Ishikawa (cell line): ENCODE data around the gene LY6G5B.

ENCODE experiments used
- CEBPB ChIP-seq: IDR thresholded peaks from 2 replicates; pipeline ENCODE4 v1.6.1; 2012
- FOXM1 ChIP-seq: IDR thresholded peaks from 2 replicates; pipeline ENCODE4 v1.6.1; 2012; ENCODE audit warnings: low read depth, borderline replicate concordance
- NFIC ChIP-seq: IDR thresholded peaks from 2 replicates; pipeline ENCODE4 v1.6.1; 2012
- REST ChIP-seq: IDR thresholded peaks from 2 replicates; pipeline ENCODE4 v1.6.1; 2012; ENCODE audit warnings: low read depth, mild to moderate bottlenecking
- TAF1 ChIP-seq: IDR thresholded peaks from 2 replicates; pipeline ENCODE4 v1.6.1; 2012; ENCODE audit warnings: low read depth, mild to moderate bottlenecking
- TEAD4 ChIP-seq: IDR thresholded peaks from 2 replicates; pipeline ENCODE4 v1.6.1; 2012
- TF ChIP-seq, protein P1 (sequence below): IDR thresholded peaks from 2 replicates; pipeline ENCODE4 v1.6.1; 2012

DNA sequence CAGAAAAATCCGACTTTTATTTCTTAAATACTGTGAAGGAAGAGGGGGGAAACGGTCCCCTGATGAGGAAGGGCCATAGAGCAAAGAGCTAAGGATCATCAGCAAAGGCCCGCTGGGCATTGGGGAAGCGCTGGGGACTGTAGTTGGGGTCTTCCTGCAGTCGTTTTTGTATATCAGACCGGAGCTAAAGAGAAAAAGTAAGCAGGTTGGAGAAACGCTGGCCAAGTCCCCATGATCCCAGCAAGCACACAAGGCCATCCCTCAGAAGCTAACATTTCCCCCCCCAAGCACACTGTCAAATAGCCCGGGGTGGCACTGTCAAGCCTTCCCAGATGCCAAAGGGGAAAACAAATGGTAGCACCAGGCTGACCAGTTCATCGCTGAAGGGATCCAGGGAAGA lies 30.7 kb upstream of the LY6G5B start:
- TF ChIP-seq, protein P1, sequence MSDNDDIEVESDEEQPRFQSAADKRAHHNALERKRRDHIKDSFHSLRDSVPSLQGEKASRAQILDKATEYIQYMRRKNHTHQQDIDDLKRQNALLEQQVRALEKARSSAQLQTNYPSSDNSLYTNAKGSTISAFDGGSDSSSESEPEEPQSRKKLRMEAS = no peak
- TF ChIP-seq NFIC = no peak
- no peak for TF ChIP-seq CEBPB
- no peak for TF ChIP-seq FOXM1
- no peak for TF ChIP-seq TAF1
- TF ChIP-seq TEAD4 = no peak
- no peak for TF ChIP-seq REST
